ENCODE results near the gene GPR12.

DNA sequence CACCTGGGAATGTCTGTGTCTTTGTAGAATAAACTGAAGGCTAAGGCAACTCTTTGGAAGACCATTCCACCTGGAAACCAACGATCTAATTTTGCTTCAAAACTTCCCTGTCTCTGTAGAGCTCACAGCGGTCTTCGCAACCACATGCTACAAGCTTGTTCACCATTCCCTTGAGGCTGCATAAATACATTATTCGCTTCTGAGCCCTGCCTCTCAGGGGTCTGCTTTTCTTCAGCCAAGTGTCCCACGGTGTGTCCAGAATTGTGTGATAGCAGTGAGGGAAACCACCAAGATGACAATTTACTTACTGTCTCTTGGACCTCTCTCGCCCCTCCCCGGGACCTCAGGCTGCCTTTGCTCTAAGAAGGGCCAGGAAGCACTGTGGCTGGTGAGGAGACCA, 51.1 kb downstream of the GPR12 start:
- TF ChIP-seq POLR2A (IDR thresholded peaks at IDR 0.05; ENCODE audit: low read length) (no peak), GATA1 (IDR thresholded peaks at IDR 0.05; ENCODE audit: low read depth, low read length) (no peak)

Data from erythroblast (primary cell).